ENCODE data around the gene SUSD2. TPM values are rescaled to one million over a fixed set of nuclear protein-coding genes. Genes with fewer than 3 reads are reported as not detected.

Gene SUSD2
- total and polyA plus RNA-seq, 2 donors (not counting 1 experiment from before 2014, with no cell fraction given): 10.6 to 11.9 TPM

DNA sequence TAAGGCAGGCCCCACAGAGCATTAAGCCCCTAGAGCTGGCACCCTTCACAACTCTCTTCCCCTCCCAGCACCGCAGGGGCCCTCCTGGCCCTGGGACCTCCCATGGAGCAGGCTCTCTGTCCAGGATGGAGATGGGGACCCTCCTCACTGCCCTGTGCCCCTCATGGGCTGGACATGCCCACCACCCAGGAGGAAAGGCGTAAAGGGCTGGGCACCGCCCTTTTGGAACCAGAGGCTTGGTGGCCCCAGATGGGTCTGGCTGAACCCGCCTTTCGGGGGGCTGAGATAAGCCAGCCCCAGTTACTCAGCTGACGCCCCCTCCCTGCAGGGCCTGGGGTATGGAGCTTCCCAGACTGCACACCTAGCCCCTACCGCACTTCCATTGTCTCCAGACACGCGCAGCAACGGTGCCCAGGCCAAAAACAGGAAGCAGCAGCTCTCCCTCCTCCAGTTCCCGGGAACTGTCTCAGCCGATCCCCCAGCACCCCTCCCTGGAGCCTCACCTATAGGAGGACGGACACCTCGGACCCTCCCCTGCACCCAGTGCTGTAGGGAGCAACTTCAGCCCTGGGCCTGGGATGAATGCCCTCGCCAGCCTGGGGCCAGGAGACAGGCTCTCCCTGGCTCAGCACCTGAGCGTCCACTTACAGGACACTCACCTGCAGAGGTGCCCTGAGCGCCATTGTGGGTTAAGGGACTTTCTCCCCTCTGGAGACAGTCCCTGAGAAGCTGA, 1.6 kb upstream of the SUSD2 start:
- Histone ChIP-seq H3K27ac (ENCODE audit: insufficient read depth, low read length) (no peak overlapping the region), H3K4me2 (ENCODE audit: extremely low read depth, insufficient read depth, low read length) (no peak overlapping the region), H3K9me3 (ENCODE audit: control insufficient read depth, insufficient read depth, low read depth, low read length) (no peaks in the 10 kb centered on the region), H2AFZ (ENCODE audit: low read length) (no peak overlapping the region), H4K20me1 (ENCODE audit: control insufficient read depth, extremely low read depth, insufficient read depth, low read length) (no peaks in the 10 kb centered on the region), H3K4me3 (replicated peaks in 1 of 4; ENCODE audit: control extremely low read depth in 1 of 4, insufficient read depth in 1 of 4, low read depth in 3 of 4, low read length in 4 of 4) (no peak overlapping the region), H3K9ac (ENCODE audit: insufficient read depth, low read length) (no peak overlapping the region), H3K27me3 (ENCODE audit: control insufficient read depth, insufficient read depth, low read length) (no peaks in the 10 kb centered on the region), H3K4me1 (ENCODE audit: control insufficient read depth, extremely low read depth, insufficient read depth, low read length) (peaks cover 2% of the 10 kb centered on the region), H3K79me2 (ENCODE audit: control insufficient read depth, insufficient read depth, low read length) (no peaks in the 10 kb centered on the region), H3K36me3 (ENCODE audit: control insufficient read depth, insufficient read depth, low read length) (peaks cover 12% of the 10 kb centered on the region)
- DNase-seq (ENCODE audit: low read depth in 2 of 2): no peak
- TF ChIP-seq, protein P1, sequence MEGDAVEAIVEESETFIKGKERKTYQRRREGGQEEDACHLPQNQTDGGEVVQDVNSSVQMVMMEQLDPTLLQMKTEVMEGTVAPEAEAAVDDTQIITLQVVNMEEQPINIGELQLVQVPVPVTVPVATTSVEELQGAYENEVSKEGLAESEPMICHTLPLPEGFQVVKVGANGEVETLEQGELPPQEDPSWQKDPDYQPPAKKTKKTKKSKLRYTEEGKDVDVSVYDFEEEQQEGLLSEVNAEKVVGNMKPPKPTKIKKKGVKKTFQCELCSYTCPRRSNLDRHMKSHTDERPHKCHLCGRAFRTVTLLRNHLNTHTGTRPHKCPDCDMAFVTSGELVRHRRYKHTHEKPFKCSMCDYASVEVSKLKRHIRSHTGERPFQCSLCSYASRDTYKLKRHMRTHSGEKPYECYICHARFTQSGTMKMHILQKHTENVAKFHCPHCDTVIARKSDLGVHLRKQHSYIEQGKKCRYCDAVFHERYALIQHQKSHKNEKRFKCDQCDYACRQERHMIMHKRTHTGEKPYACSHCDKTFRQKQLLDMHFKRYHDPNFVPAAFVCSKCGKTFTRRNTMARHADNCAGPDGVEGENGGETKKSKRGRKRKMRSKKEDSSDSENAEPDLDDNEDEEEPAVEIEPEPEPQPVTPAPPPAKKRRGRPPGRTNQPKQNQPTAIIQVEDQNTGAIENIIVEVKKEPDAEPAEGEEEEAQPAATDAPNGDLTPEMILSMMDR (conservative IDR thresholded peaks at IDR 0.05 in 1 of 2, IDR thresholded peaks at IDR 0.05 in 1 of 2; ENCODE audit: low read depth in 1 of 2, low read length in 2 of 2): no peak
- no peak for TF ChIP-seq EZH2 (IDR thresholded peaks at IDR 0.05; ENCODE audit: low read length, missing control alignments)

DNA sequence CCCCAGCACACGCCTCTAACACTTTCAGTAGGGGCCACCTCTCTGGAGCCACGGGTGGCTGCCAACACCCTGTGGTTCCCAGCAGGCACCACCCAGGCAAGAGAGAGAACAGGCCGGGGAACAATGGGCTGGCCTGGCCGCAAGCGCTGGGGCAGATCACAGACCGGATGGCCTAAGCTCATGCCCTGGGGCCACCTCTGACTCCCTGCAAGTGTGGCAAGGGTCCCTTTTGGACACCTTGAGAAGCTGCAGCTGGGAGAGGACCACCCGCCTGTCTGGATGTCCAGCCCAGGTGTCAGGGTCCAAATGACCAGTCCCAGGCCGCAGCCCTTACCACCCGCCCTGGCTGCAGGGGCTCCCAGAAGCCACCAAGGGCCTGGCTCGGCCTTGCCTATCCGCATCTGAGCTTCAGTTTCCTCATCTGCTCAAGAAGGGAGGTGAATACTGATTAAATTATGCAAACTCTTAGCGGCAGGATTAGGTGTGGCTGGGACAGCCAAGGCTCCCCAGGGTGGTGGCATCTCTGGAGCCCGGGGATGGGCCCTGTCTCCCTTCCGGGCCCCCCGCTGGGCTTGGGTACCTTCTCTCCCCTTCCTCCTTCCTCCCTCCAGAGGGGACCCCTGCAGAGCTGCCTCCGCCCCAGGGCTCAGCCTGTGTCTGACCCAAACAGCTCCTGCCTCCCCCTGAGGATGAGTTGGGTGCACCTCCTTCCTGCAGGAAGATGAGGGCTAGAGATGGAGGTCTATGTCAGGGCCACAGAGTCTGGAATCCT, 785 bp upstream of the SUSD2 start:
- H4K20me1 ChIP-seq (ENCODE audit: control insufficient read depth, extremely low read depth, insufficient read depth, low read length): no peaks in the 10 kb centered on the region
- DNase-seq (ENCODE audit: low read depth in 2 of 2): no peak
- peaks cover 8% of the 10 kb centered on the region for H3K36me3 ChIP-seq (ENCODE audit: control insufficient read depth, insufficient read depth, low read length)
- no peaks in the 10 kb centered on the region for H3K79me2 ChIP-seq (ENCODE audit: control insufficient read depth, insufficient read depth, low read length)
- H3K4me3 ChIP-seq (replicated peaks in 1 of 4; ENCODE audit: control extremely low read depth in 1 of 4, insufficient read depth in 1 of 4, low read depth in 3 of 4, low read length in 4 of 4): no peak overlapping the region
- H3K27me3 ChIP-seq (ENCODE audit: control insufficient read depth, insufficient read depth, low read length): no peaks in the 10 kb centered on the region
- no peak overlapping the region for H3K9ac ChIP-seq (ENCODE audit: insufficient read depth, low read length)
- H3K4me1 ChIP-seq (ENCODE audit: control insufficient read depth, extremely low read depth, insufficient read depth, low read length): peaks cover 2% of the 10 kb centered on the region
- no peak overlapping the region for H2AFZ ChIP-seq (ENCODE audit: low read length)
- H3K27ac ChIP-seq (ENCODE audit: insufficient read depth, low read length): no peak overlapping the region
- TF ChIP-seq, protein P1 (conservative IDR thresholded peaks at IDR 0.05 in 1 of 2, IDR thresholded peaks at IDR 0.05 in 1 of 2; ENCODE audit: low read depth in 1 of 2, low read length in 2 of 2): no peak
- no peak for TF ChIP-seq EZH2 (IDR thresholded peaks at IDR 0.05; ENCODE audit: low read length, missing control alignments)
- no peak overlapping the region for H3K4me2 ChIP-seq (ENCODE audit: extremely low read depth, insufficient read depth, low read length)
- H3K9me3 ChIP-seq (ENCODE audit: control insufficient read depth, insufficient read depth, low read depth, low read length): no peaks in the 10 kb centered on the region
